GM18867 (cell line): ENCODE data around the gene SNCA.

Experiments
- ATAC-seq: cut with Tn5 transposase; IDR thresholded peaks from one replicate; pipeline ENCODE4 v1.9.1; 2021; ENCODE audit warnings: mild to moderate bottlenecking, moderate library complexity; ENCODE audit not compliant: unreplicated experiment

Gene SNCA

DNA sequence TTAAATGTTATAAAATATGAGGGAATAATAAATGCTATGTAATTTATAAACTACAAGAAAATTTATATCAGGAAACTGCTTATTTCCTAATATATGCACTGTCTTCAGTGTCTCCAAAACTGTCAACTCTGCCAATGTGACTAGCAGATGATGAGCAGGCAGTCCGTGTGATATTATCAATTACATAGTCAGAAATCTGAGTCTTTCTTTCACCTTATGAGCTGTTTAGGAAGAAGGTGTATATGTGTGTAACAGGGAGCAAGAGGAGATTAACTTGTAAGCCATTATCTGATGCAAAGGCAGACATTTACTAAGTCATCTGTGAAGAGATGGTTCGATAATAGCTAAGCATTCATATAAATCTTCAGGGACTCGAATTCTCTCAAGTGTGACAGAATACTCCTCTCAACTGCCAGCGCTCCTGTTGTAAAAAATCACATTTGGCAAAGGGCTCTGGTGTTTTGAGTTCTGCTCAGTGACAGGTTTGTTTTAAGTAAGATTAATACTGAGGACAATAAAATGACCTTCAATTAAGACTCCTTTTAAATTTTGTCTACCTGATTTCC, 79.7 kb downstream of the SNCA start:
- ATAC-seq, result no peak

GRCh38 chr4:89755220-89755619, 81.7 kb downstream of the SNCA start:
- ATAC-seq, result no peak

DNA sequence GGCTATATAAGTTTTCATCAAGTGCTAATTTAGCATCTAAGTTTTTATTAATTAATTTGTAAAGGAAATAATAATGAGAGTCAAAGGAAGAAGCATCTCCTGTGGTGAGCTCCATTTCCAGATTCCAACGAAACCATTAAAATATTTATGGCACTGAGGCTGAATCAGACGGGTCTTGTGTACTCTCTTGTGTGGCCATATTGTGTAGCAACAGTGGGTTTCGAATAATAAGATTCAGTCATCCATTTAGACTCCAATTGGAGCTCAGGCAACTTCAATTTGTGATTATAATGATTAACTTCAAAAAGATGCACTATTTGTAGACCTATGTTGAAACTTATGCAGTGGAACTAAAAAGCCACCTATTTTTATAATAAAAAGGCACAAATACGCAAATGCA, 82.4 kb downstream of the SNCA start:
- no peak for ATAC-seq

GRCh38 chr4:89753601-89754066, 83.3 kb downstream of the SNCA start:
- no peak for ATAC-seq

DNA sequence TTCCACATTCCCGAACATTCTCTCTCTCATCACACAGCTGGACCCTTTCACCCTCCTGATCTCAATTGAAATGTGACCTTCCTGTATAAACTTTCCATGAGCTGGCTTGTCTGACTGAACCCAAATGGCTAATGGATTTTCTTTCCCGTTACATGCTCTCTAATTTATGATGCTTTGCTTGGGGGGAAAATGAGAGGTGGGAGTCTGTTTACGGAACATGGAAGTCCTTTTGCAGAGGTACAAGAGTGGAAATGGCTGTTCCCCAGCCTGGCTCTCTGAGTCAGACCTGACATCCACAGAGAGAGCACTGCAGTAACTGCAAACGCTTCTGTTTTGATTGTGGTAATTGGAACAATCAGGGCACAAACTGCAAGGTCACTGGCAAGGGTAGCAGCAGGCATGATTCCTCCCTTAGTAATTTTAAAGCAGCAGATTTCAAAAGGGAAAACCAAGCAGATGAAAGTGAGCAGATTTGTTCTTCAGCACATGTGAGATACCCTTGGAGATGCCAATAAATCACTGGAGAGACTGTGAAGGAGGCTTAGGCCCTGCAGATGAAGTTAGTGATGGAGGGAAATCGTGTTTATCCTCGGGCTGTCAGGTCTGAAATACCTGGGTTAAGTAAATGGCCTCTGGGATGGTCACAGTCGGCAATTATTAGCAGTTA, 83.9 kb downstream of the SNCA start:
- no peak for ATAC-seq

- ATAC-seq, result no peak
Observed at GRCh38 chr4:89751416-89751815, 85.5 kb downstream of the SNCA start.

- ATAC-seq, result no peak
Observed at GRCh38 chr4:89746377-89746776, 90.6 kb downstream of the SNCA start.

DNA sequence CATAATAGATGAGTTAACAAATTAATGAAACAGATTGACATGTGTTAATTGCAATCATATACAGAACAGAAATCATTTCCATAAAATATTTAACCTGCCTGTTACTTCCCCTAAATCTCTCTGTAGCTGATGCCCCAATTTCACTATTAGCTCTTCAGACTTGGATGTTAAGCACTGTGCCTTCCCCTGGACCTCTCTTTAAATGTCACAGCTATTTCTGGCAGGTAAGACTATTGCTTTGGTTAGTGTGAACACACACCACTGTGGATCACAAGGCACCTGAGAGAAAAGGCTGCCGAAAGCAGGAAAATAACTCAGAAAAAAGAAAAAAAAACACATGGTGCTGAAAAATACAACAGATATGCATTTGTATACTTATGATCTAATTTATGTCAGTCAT, 91.3 kb downstream of the SNCA start:
- ATAC-seq, result no peak

- ATAC-seq, result no peak
Observed at GRCh38 chr4:89744914-89745313, 92.0 kb downstream of the SNCA start.

GRCh38 chr4:89741768-89742167, 95.2 kb downstream of the SNCA start:
- no peak for ATAC-seq

- no peak for ATAC-seq
Observed at GRCh38 chr4:89739311-89739988, 97.5 kb downstream of the SNCA start.

GRCh38 chr4:89737888-89738287, 99.1 kb downstream of the SNCA start:
- ATAC-seq, result no peak

DNA sequence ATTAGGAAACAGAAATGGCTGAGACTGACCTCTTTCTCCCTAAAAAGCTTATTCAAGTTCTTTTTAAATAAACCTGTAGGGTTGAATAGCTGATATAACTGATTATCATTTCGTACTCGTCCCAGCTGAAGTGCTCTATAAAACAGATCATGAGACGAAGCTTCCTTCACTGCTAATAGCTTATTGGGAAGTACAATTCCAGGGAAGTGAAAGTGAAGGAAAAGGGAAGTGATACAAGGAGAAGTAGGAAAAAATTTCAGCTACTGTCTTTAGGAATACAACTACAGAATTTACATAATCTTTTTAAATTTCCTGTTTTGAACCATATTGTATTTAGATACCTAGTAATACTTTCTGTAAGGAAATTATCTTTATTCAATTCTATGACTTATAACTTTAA, 103.0 kb downstream of the SNCA start:
- ATAC-seq, result no peak

DNA sequence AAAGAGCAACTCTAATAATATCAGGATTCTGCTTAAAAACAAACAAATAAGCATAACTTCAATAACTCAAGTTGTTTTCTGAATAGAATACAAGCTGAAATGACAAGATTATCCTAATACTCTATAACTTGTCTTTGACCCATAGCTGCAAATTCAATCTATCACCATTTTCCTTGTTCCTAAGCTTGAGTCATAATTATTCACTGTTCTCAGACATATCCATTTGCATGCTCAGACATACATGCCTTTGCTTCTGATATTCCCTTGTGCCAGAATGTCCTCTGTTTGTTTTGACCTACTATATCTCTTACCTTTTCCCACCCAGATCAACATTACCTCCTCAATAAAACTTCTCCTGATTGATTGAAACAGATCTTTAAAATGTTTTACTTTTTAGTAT, 109.7 kb downstream of the SNCA start:
- no peak for ATAC-seq

DNA sequence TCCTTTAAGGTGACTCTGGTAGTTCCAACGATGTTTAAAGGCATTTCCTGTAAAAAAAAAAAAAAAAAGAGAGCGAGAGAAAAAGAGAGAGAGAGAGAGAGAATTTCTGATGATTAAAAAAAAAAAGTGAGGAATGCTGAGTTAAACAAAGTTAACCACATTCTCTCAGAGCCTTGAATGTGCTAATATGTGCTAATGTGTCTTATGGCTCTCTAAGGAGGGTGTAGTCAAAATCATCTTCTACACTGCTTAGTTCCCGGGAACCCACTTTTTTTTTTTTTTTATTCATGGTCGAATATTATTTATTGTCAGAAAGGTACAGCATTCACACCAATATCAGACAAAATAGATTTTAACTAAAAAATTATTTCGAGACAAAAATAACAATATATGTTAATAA, 111.7 kb downstream of the SNCA start:
- ATAC-seq, result no peak

DNA sequence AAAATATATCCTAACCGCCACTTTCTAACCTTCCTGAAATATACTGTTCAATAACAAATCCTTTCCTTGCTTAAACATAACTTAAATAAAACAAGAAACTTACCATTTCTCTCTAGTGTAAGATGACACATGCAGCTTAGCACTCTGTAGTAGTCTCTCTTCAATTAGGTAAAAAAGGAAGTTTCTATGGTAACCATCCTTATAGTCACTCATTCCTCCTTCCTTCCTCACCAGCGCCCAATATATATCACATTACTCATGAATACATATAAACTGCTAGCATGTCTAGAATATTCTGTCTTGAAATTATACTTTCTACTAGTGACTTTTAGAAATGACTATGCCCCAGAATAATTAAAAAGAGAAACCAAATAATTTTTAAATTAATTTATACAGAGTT, 112.2 kb downstream of the SNCA start:
- ATAC-seq, result no peak

DNA sequence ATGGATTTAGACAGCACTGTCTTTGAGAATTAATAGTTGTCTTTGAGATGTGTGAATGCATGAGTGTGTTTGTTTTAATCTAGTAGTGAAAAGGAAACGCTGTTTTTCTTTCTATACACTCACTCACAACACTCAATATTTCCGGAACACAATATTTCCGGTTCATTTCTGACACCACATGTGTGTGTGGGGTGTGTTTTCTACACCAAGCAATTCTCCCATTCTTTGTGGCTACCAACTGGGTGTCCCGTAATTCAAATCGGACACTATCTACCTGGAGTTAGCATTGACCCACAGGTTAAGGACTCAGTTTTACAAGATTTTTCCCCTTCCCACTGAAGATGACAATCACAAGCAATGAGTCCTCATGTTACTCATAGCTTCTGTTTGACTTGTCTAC, 113.9 kb downstream of the SNCA start:
- no peak for ATAC-seq

- no peak for ATAC-seq
Observed at GRCh38 chr4:89722517-89722916, 114.4 kb downstream of the SNCA start.

DNA sequence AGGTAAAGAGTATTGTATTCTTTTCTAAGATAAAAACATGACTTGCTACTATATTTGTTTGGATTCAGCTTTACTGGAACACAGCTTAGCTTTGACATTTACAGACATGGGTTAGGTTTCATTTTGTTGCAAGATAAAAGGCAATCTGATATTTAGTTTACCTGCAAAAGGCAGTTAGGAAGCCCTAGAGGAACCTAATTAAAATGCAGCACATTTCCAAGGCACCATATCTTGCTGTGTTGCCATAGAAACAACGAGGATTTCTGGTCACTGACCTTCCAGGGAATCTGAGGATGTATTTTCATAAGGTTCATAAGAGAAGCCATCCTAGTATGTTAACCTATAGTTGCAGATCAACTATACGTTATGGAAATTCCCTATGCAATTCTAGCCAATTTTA, 116.0 kb downstream of the SNCA start:
- ATAC-seq, result no peak

DNA sequence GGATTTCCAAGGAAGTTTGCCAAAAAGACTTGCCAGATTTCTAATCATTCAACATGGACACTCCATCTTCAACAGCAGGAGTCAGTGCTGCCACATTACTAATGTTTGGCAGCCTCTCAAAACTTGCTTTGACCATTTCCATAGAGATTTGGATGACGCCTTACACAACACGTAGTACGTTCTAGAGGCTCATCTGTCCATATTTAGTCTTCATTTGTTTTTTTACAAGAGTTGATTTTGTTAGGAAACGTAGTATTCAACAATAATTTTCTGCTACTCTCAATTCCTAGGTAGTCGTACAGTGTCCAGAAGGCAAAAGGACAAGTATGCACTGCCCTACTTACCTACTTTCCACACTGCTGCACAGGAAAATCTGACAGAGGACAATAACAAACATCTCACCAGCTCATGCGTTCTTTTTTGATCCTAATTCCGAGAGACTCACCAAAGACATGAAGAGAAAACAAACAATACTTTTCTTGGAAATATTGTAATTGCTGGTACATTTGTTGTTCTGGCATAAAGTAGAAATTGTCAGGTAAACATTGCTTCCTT, 117.3 kb downstream of the SNCA start:
- no peak for ATAC-seq

DNA sequence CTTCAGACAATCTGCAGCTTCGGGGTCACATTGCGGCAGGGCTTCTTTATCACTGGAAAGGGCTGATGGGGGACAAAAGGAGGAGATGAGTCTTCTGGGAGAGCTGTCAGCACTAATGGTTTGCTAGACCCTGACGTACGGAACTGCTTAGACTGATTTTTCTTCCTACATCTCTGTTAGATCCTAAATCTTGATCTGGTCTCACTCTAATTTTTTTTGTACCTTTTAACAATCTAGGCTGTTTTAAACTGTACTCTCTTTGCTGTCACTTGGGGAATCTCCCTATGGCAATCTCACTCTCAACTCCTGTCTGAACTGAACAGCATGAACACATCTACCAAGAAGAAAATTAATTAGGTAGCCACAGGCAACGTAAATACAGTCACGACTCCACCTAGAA, 120.1 kb downstream of the SNCA start:
- ATAC-seq, result no peak

GRCh38 chr4:89715631-89716030, 121.3 kb downstream of the SNCA start:
- no peak for ATAC-seq
